Subcutaneous adipose tissue (tissue), 4 donors: ENCODE data around the gene IL1A. TPM values are rescaled to one million over a fixed set of nuclear protein-coding genes. Genes with fewer than 3 reads are reported as not detected.

Source experiments
- CTCF ChIP-seq: fragments of 450-650 bp; IDR thresholded peaks from one replicate; pipeline ENCODE4 v1.5.1; 2016; ENCODE audit warnings: low read depth, mild to moderate bottlenecking, control low read depth, antibody characterized with exemption, moderate library complexity
- total RNA-seq, 4 donors: library from RNA; depleted of rRNA; stranded (reverse); fragments of >200 nt; gene quantifications; one replicate each; pipeline ENCODE4 v1.1.0, GENCODE V29; 2016

The IL1A gene
- total RNA-seq, 4 donors from 2014 or later, result not detected

- no peak for TF ChIP-seq CTCF
These were observed 60.3 kb downstream of the IL1A start for GRCh38 chr2:112723995-112724394.

Other genes starting within 250 kb of the IL1A start
- 10 to 100 TPM in 2 of 4 donors, 1 to 10 TPM in 2; 8.8 to 18.3 (median 12.9) TPM for gene POLR1B, start 242.0 kb downstream of the IL1A start, total RNA-seq
- gene CHCHD5, start 199.9 kb downstream of the IL1A start, total RNA-seq, result 10 to 100 TPM; 10.4 to 20.9 (median 12.6) TPM
- gene SLC20A1, start 138.6 kb downstream of the IL1A start, total RNA-seq, result 10 to 100 TPM; 14.9 to 40.8 (median 33.5) TPM
- gene NT5DC4, start 63.5 kb downstream of the IL1A start, total RNA-seq, result not detected
- 1 to 10 TPM in 2 of 4 donors, under 1 TPM in 1, not detected in 1; 0.19 to 3.1 (median 1.5) TPM for gene CKAP2L, start 19.9 kb downstream of the IL1A start, total RNA-seq
- gene IL1B, start 52.3 kb upstream of the IL1A start, total RNA-seq, result 1 to 10 TPM in 1 of 4 donors, not detected in 3; 1.1 TPM
- gene IL37, start 126.7 kb upstream of the IL1A start, total RNA-seq, result not detected
- gene IL36G, start 193.5 kb upstream of the IL1A start, total RNA-seq, result not detected
- gene IL36A, start 221.0 kb upstream of the IL1A start, total RNA-seq, result not detected